Testis (tissue), 2 donors: Measurements from ENCODE around the gene WASF2.

Experiments used
- POLR2A ChIP-seq: fragments of 450-650 bp; IDR thresholded peaks from one replicate; pipeline ENCODE4 v1.6.1; 2017; ENCODE audit warnings: antibody characterized with exemption, mild to moderate bottlenecking, moderate library complexity
- TF ChIP-seq, protein P1 (sequence below), 3 experiments: fragments of 450-650 bp in 2 of 3; fragments of 200-600 bp in 1 of 3; sonication (generic) in 1 of 3; IDR thresholded peaks; one replicate each; pipeline ENCODE4 v1.5.1; 2016 to 2019; ENCODE audit warnings: antibody characterized with exemption in 3 of 3, mild to moderate bottlenecking in 2 of 3, moderate library complexity in 1 of 3

DNA sequence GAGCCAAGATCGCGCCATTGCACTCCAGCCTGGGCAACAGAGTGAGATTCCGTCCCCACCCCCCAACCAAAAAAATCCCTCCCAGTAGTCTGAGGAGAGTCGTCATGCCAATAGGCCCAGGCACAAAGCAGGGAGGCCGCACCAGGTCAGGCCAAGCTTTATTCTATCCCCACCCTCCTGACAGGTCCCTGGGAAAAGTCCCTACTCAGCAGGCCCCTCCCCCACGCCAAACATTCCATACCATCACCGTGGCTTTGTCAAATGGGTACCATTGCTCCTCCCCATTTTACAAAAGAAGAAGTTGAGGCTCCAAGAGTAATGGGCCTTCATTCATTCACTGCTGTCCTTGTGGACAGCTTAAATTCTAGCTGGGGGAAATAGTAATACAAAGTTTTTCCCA, 92.2 kb downstream of the WASF2 start:
- TF ChIP-seq, protein P1, sequence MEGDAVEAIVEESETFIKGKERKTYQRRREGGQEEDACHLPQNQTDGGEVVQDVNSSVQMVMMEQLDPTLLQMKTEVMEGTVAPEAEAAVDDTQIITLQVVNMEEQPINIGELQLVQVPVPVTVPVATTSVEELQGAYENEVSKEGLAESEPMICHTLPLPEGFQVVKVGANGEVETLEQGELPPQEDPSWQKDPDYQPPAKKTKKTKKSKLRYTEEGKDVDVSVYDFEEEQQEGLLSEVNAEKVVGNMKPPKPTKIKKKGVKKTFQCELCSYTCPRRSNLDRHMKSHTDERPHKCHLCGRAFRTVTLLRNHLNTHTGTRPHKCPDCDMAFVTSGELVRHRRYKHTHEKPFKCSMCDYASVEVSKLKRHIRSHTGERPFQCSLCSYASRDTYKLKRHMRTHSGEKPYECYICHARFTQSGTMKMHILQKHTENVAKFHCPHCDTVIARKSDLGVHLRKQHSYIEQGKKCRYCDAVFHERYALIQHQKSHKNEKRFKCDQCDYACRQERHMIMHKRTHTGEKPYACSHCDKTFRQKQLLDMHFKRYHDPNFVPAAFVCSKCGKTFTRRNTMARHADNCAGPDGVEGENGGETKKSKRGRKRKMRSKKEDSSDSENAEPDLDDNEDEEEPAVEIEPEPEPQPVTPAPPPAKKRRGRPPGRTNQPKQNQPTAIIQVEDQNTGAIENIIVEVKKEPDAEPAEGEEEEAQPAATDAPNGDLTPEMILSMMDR (IDR thresholded peaks at IDR 0.05) = no peak
- TF ChIP-seq POLR2A = no peak
